Measurements from ENCODE around the gene NUDT2. TPM values are rescaled to one million over a fixed set of nuclear protein-coding genes. Genes with fewer than 3 reads are reported as not detected.

The NUDT2 gene
- total RNA-seq, 6 experiments from 2014 or later = 4.9 to 13.7 (median 11.2) TPM

- DNase-seq = no peak
- Histone ChIP-seq H3K27ac (peak overlapping the region in 2 of 3 donors; percentile 59 to 60), H3K36me3 (peaks cover 0 to 24% (median 8%) of the 10 kb centered on the region in 4 donors), H3K9me3 (no peaks in the 10 kb centered on the region), H3K4me3 (no peak overlapping the region), H3K27me3 (no peaks in the 10 kb centered on the region), H3K4me1 (peaks cover 0 to 41% (median 8%) of the 10 kb centered on the region in 4 donors)
- TF ChIP-seq, protein P1, sequence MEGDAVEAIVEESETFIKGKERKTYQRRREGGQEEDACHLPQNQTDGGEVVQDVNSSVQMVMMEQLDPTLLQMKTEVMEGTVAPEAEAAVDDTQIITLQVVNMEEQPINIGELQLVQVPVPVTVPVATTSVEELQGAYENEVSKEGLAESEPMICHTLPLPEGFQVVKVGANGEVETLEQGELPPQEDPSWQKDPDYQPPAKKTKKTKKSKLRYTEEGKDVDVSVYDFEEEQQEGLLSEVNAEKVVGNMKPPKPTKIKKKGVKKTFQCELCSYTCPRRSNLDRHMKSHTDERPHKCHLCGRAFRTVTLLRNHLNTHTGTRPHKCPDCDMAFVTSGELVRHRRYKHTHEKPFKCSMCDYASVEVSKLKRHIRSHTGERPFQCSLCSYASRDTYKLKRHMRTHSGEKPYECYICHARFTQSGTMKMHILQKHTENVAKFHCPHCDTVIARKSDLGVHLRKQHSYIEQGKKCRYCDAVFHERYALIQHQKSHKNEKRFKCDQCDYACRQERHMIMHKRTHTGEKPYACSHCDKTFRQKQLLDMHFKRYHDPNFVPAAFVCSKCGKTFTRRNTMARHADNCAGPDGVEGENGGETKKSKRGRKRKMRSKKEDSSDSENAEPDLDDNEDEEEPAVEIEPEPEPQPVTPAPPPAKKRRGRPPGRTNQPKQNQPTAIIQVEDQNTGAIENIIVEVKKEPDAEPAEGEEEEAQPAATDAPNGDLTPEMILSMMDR (IDR thresholded peaks at IDR 0.05) = no peak
- no peak for TF ChIP-seq POLR2A (IDR thresholded peaks at IDR 0.05)
- WGBS (ENCODE audit: insufficient coverage, low coverage, low lambda C conversion rate, missing lambda C conversion rate) = 71% methylated on average over 1 of the region's 2 CpGs
- intact Hi-C loops (cut with DNase I) = loop anchor here in 1 of 2 donors (5.0 kb wide), 1 partner anchor 36 kb away; no protein-coding TSS in a partner anchor
- ATAC-seq = no peak
Measured at GRCh38 chr9:34373749-34374148, 44.4 kb downstream of the NUDT2 start.

DNA sequence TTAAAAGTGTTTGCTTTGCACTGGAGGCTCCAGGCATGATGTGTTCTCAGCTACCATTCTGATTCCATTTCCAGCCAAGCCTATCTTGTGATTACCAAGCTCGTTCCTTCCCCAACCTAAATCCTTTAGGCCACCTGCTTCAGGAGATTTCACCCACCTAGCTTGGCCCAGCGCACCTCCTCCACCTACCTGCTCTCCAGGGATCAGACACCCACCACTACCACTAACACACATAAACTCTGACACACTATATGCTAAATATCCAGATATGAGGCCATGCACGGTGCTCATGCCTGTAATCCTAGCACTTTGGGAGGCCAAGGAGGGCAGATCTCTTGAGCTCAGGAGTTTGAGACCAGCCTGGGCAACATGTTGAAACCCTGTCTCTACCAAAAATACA lies 45.0 kb downstream of the NUDT2 start:
- DNase-seq = no peak
- Histone ChIP-seq H3K9me3 (no peaks in the 10 kb centered on the region), H3K36me3 (peaks cover 0 to 20% (median 8%) of the 10 kb centered on the region in 4 donors), H3K27ac (peak overlapping the region in 2 of 3 donors; percentile 59 to 60), H3K27me3 (no peaks in the 10 kb centered on the region), H3K4me1 (peaks cover 0 to 45% (median 8%) of the 10 kb centered on the region in 4 donors), H3K4me3 (peak overlapping the region in 1 of 3 donors; percentile 83)
- WGBS (ENCODE audit: insufficient coverage, low coverage, low lambda C conversion rate, missing lambda C conversion rate) = 40% methylated on average over 3 of the region's 3 CpGs
- intact Hi-C loops (cut with DNase I) = loop anchor here in 1 of 2 donors (5.0 kb wide), 1 partner anchor 37 kb away; no protein-coding TSS in a partner anchor
- ATAC-seq = no peak
- TF ChIP-seq POLR2A (IDR thresholded peaks at IDR 0.05) = no peak
- TF ChIP-seq, protein P1 (IDR thresholded peaks at IDR 0.05) = no peak

DNA sequence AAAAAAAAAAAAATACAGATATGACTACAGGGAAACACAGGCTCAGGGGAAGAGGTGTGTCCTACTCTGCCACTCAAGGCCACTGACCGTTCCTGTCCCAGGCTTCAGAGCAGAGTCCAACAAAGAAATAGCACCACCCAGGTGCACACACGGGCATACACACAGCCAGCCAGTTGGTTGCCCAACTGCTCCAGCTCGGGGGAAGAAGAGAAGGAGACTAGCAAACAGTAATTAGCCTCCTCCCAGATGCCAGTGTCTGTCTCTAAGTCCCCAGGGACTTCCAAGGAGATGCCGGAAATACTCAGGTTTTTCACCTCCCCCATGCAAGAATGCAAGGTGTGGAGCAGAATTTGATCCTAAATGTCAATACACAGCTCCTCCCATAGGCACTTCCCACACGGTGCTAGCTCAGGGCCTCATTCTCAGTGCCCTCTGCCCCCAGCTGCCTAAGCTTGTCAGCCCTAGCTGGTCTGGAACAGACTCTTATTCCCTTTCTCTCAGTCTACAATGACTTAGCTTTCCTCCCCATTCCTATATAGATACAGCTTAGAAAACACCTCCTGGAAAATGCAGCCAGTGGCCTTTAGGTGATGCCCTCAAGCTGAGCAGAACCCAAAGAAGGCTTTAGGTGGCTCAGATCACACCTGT lies 45.7 kb downstream of the NUDT2 start:
- H3K9me3 ChIP-seq = no peaks in the 10 kb centered on the region
- peak; percentile 76 to 89 (median 87) for DNase-seq
- no peaks in the 10 kb centered on the region for H3K27me3 ChIP-seq
- peaks cover 0 to 39% (median 8%) of the 10 kb centered on the region in 4 donors for H3K4me1 ChIP-seq
- intact Hi-C loops (cut with DNase I) = loop anchor here (5.0 kb wide), 2 partner anchors 38 to 43 kb away; no protein-coding TSS in a partner anchor
- peak; percentile 51 to 64 (median 56) for ATAC-seq
- TF ChIP-seq, protein P1 (IDR thresholded peaks at IDR 0.05) = peak in 3 of 4 donors; percentile 4 to 10 (median 6)
- TF ChIP-seq POLR2A (IDR thresholded peaks at IDR 0.05) = peak; percentile 68
- 11% methylated on average over 2 of the region's 5 CpGs for WGBS (ENCODE audit: insufficient coverage, low coverage, low lambda C conversion rate, missing lambda C conversion rate)
- H3K4me3 ChIP-seq = peak overlapping the region; percentile 80 to 83 (median 80)
- H3K36me3 ChIP-seq = peaks cover 0 to 20% (median 8%) of the 10 kb centered on the region in 4 donors
- H3K27ac ChIP-seq = peak overlapping the region in 2 of 3 donors; percentile 60 to 69

DNA sequence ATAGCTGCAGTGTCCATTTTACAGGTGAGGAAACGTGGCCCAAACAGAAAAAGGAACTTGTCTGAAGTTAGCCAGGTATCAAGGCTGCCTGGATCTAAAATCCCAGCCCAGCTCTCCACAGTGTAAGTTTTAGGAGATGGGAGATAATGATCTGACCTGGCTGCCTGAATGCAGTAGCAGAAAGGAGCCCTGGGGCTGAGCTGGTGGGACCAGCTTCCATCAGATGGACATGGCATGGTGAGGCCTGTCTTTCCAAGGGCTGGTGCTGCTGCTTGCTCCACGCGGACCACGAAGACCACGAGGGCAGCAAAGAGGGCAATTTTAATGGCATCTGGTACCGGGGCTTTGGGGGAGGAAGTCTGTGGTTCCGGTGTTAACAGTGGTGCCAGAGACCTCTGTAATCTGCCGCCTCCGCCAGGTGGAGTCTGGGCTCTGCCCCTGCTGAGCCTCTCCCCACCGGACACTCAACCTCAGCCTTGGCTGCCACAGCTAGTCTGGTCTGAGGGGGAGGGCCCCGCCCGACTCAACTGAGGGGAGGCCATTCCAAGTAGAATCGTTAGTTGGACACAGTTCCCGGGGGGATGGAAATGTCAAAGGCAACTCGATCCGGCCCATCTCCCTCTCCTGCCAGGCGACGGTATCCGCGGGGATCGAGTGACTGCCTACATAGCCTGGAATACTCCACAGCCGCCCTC lies 46.7 kb downstream of the NUDT2 start:
- DNase-seq (peak; percentile 75 to 84 (median 80)), ATAC-seq (peak; percentile 26 to 47 (median 41))
- Histone ChIP-seq H3K9me3 (no peaks in the 10 kb centered on the region), H3K36me3 (peaks cover 0 to 14% (median 6%) of the 10 kb centered on the region in 4 donors), H3K27ac (peak overlapping the region; percentile 60 to 69 (median 64)), H3K4me3 (peak overlapping the region; percentile 80 to 83 (median 80)), H3K27me3 (no peaks in the 10 kb centered on the region), H3K4me1 (peaks cover 0 to 34% (median 7%) of the 10 kb centered on the region in 4 donors)
- TF ChIP-seq POLR2A (IDR thresholded peaks at IDR 0.05) = no peak
- TF ChIP-seq, protein P1 (IDR thresholded peaks at IDR 0.05) = peak; percentile 19 to 34 (median 24)
- 2% methylated on average over 8 of the region's 22 CpGs for WGBS (ENCODE audit: insufficient coverage, low coverage, low lambda C conversion rate, missing lambda C conversion rate)
- intact Hi-C loops (cut with DNase I) = loop anchor here in 1 of 2 donors (5.0 kb wide), 1 partner anchor 44 kb away; no protein-coding TSS in a partner anchor
